ENCODE measurements around the gene INAFM2. TPM values are rescaled to one million over a fixed set of nuclear protein-coding genes. Genes with fewer than 3 reads are reported as not detected.

Gene INAFM2
- polyA plus RNA-seq, 3 donors: 5.1 to 19.6 (median 8.3) TPM

GRCh38 chr15:40323953-40324937, 753 bp downstream of the INAFM2 start:
- intact Hi-C loops (cut with micrococcal nuclease): loop anchor here in 1 of 2 donors (2.0 kb wide), 1 partner anchor 15 kb away; no protein-coding TSS in a partner anchor
- peaks cover 55% of the 10 kb centered on the region for H3K4me1 Mint-ChIP-seq
- H3K4me3 Mint-ChIP-seq: peak overlapping the region; percentile 92 to 93
- Histone ChIP-seq H3K79me2 (ENCODE audit: insufficient read depth, low read length) (peaks cover 34% of the 10 kb centered on the region), H3K9me3 (replicated peaks in 1 of 2; ENCODE audit: control insufficient read depth in 1 of 2, insufficient read depth in 1 of 2, low read length in 2 of 2) (no peaks in the 10 kb centered on the region), H3K4me2 (replicated peaks; ENCODE audit: extremely low read depth, low read length, poor library complexity, severe bottlenecking) (peak overlapping the region; percentile 93), H3K9ac (ENCODE audit: insufficient read depth, low read length, poor library complexity, severe bottlenecking) (peak overlapping the region; percentile 69), H3K27ac (ENCODE audit: low read depth in 1 of 2, low read length in 2 of 2) (peak overlapping the region in 1 of 2 donors; percentile 72), H3K27me3 (ENCODE audit: control insufficient read depth in 2 of 2, insufficient read depth in 2 of 2, low read length in 2 of 2) (no peaks in the 10 kb centered on the region), H3K36me3 (replicated peaks in 1 of 2; ENCODE audit: control insufficient read depth in 1 of 2, insufficient read depth in 2 of 2, low read length in 2 of 2) (peaks cover 3 to 27% of the 10 kb centered on the region in 2 donors), H3K4me3 (replicated peaks in 1 of 3; ENCODE audit: low read depth in 2 of 3, low read length in 3 of 3) (peak overlapping the region; percentile 63 to 82 (median 68)), H3K4me1 (ENCODE audit: control insufficient read depth in 1 of 2, insufficient read depth in 2 of 2, low read length in 2 of 2) (peaks cover 30 to 52% of the 10 kb centered on the region in 2 donors), H2AFZ (ENCODE audit: insufficient read depth, low read depth, low read length, poor library complexity, severe bottlenecking) (peak overlapping the region; percentile 54), H4K20me1 (ENCODE audit: insufficient read depth, low read length) (peaks cover 3% of the 10 kb centered on the region)
- WGBS (ENCODE audit: insufficient coverage): under 1% methylated on average over 90 of the region's 101 CpGs
- H3K9me3 Mint-ChIP-seq: peaks cover 0 to 3% (median 0%) of the 10 kb centered on the region in 7 donors
- H3K27me3 Mint-ChIP-seq (ENCODE audit: low read depth in 3 of 3): peaks cover 0 to 5% (median 2%) of the 10 kb centered on the region in 3 donors
- H3K36me3 Mint-ChIP-seq: peaks cover 34% of the 10 kb centered on the region in 2 donors
- TF ChIP-seq CTCF (IDR thresholded peaks at IDR 0.05): no peak
- DNase-seq: peak in 1 of 3 donors; percentile 19
- peak overlapping the region in 4 of 7 donors; percentile 68 to 85 (median 74) for H3K27ac Mint-ChIP-seq

GRCh38 chr15:40325188-40325587, 1.7 kb downstream of the INAFM2 start:
- H3K4me1 ChIP-seq (ENCODE audit: control insufficient read depth in 1 of 2, insufficient read depth in 2 of 2, low read length in 2 of 2): peaks cover 39 to 58% of the 10 kb centered on the region in 2 donors

More at GRCh38 chr15:40325188-40325587, 1.7 kb downstream of the INAFM2 start:
- Mint-ChIP-seq H3K27me3 (ENCODE audit: low read depth in 3 of 3) (peaks cover 0 to 5% (median 2%) of the 10 kb centered on the region in 3 donors), H3K4me1 (peaks cover 64% of the 10 kb centered on the region), H3K4me3 (peak overlapping the region; percentile 92 to 93), H3K9me3 (peaks cover 0 to 3% (median 0%) of the 10 kb centered on the region in 7 donors), H3K27ac (peak overlapping the region; percentile 68 to 85 (median 74)), H3K36me3 (peaks cover 39% of the 10 kb centered on the region in 2 donors)
- Histone ChIP-seq H3K27me3 (ENCODE audit: control insufficient read depth in 2 of 2, insufficient read depth in 2 of 2, low read length in 2 of 2) (no peaks in the 10 kb centered on the region), H3K36me3 (replicated peaks in 1 of 2; ENCODE audit: control insufficient read depth in 1 of 2, insufficient read depth in 2 of 2, low read length in 2 of 2) (peaks cover 3 to 28% of the 10 kb centered on the region in 2 donors), H3K4me2 (replicated peaks; ENCODE audit: extremely low read depth, low read length, poor library complexity, severe bottlenecking) (peak overlapping the region; percentile 93), H3K79me2 (ENCODE audit: insufficient read depth, low read length) (peaks cover 34% of the 10 kb centered on the region), H3K9me3 (replicated peaks in 1 of 2; ENCODE audit: control insufficient read depth in 1 of 2, insufficient read depth in 1 of 2, low read length in 2 of 2) (no peaks in the 10 kb centered on the region), H2AFZ (ENCODE audit: insufficient read depth, low read depth, low read length, poor library complexity, severe bottlenecking) (no peak overlapping the region), H3K9ac (ENCODE audit: insufficient read depth, low read length, poor library complexity, severe bottlenecking) (peak overlapping the region; percentile 69), H3K27ac (ENCODE audit: low read depth in 1 of 2, low read length in 2 of 2) (peak overlapping the region in 1 of 2 donors; percentile 72), H4K20me1 (ENCODE audit: insufficient read depth, low read length) (peaks cover 3% of the 10 kb centered on the region), H3K4me3 (replicated peaks in 1 of 3; ENCODE audit: low read depth in 2 of 3, low read length in 3 of 3) (peak overlapping the region; percentile 63 to 82 (median 68))
- intact Hi-C loops (cut with micrococcal nuclease): loop anchor here in 1 of 2 donors (1.0 to 2.0 kb wide), 2 partner anchors 9 to 14 kb away; no protein-coding TSS in a partner anchor
- no CpG with 5 or more reads among the region's 2 CpGs for WGBS (ENCODE audit: insufficient coverage)
- no peak for DNase-seq
- TF ChIP-seq CTCF (IDR thresholded peaks at IDR 0.05): no peak

Measured in CD14-positive monocyte (primary cell).